Colon (tissue), 2 donors: ENCODE data around the gene TNFAIP6.

Source experiments
- FAIRE-seq: peaks from 2 replicates; lab custom pipeline; 2012; peaks lifted over from hg19 to GRCh38; lab: Jason Lieb, UNC
- donor health status: control.
- donor health status: control.

TNFAIP6 gene

DNA sequence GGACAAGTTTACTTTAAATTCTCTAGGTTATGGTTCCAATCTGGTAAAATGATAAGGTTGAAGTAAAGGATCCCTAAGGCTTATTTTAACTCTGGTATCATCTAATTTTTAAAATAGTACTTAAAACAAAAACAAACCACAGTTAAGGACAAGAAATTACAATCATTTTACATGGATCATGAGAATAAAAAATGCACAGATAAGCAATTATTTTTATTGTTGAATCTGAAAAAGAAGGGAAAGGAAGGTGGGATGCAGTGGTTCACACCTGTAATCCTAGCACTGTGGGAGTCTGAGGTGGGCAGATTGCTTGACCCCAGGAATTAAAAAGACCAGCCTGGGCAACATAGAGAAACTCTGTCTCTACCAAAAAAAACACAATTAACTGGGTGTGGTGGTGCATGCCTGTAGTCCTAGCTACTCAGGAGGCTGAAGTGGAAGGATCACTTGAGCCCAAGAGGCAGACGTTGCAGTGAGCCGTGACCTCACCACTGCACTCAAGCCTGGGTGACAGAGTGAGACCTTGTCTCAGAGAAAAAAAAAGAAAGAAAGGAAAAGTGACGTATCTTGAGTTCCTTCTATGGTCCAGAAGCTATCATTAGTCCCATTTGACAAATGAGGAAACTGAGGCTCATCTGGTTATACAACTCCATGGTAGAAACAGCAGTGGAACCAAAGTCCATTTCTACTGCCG is 2.5 kb downstream of the TNFAIP6 start:
- no peak for FAIRE-seq

DNA sequence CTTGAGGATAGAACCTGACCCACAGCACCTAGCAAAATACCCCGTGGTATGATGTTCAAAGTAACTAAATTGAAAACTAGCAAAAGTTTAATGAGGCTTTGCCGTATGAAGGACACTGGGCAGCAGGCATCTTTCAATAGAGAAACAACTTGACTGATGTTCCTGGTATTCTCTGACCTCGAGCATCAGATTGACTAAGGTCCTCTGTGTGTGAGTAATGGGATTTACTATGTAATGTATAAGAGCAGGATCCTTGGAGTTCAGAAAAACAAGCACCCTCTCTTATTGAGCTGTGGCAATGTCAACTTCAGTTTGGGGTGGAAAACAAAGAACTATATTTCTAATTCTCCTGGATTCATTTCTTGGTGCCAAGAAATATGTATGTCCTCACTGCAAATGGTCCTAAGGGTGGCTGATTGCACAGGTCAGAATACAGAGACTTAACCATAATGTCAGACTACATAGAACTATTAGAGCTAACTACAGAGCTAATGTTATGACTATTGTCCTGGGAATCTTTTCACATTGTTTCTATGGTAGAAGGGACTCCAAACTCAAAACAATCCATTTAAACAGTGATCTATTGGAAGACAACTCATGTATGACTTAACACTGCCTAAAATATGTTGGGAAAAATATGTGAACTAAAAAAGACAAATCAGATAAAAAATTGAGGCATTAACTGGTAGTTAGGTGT is 4.4 kb downstream of the TNFAIP6 start:
- no peak for FAIRE-seq

DNA sequence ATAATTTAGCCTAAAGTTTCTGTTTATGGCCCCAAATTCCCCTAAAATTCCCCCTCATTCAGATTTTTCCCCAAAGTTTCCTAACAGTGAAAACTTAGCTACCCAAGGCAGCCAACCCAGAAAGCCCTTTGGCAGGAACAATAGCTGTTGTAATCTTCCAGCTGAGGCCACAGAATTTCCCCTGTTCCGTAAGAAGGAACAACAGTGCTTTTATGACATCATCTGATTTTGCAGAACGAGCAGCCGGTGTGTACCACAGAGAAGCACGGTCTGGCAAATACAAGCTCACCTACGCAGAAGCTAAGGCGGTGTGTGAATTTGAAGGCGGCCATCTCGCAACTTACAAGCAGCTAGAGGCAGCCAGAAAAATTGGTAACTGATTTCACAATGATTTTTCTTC is 6.3 kb downstream of the TNFAIP6 start:
- FAIRE-seq: no peak

GRCh38 chr2:151367571-151367970 is 10.2 kb downstream of the TNFAIP6 start:
- no peak for FAIRE-seq

DNA sequence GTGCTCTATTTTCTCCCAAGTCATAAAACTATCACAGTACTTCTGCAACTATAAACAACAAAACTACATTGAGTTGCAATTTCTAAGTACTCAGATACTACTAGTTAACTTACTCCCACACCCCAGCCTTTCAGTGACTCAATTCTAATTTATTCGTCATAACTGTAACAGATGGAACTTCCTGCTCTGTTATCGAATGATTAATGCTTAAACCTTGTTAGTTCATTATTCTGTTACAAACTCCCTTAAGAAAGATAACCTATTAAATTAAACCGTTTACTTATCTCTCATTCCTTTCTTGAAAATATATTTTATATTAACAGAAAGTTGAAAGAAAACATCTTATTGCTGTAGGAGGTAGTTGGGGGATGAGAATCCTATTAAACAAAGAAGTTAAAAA is 17.0 kb downstream of the TNFAIP6 start:
- FAIRE-seq: no peak

DNA sequence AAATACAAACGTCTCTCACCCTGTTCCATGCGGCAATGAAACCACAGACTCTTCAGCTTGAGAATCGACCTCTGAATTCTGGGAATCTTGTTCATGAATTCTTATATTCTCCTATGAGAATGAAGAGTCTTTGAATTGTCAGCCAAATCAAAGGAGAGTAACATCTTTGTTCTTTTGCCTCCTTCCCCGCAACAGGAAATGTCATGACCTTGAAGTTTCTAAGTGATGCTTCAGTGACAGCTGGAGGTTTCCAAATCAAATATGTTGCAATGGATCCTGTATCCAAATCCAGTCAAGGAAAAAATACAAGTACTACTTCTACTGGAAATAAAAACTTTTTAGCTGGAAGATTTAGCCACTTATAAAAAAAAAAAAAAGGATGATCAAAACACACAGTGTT is 21.8 kb downstream of the TNFAIP6 start:
- FAIRE-seq: no peak

GRCh38 chr2:151380580-151381235 is 23.3 kb downstream of the TNFAIP6 start:
- no peak for FAIRE-seq

DNA sequence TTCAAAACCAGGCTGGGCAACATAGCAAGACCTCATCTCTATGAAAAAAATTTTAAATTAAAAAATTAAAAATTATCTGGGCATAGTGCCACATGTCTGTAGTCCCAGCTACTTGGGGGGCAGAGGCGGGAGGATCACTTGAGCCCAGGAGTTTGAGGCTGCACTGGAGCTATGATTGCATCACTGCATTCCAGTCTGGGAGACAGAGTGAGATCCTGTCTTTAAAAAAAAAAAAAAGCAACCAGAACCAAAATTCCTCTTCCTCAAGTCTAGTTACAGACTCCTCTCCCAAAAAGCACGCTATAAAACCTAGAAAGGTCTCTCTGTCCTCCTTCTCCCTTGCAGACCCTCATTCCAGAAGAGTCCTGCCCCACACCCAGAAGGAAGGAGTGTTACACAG is 23.9 kb downstream of the TNFAIP6 start:
- FAIRE-seq: no peak

DNA sequence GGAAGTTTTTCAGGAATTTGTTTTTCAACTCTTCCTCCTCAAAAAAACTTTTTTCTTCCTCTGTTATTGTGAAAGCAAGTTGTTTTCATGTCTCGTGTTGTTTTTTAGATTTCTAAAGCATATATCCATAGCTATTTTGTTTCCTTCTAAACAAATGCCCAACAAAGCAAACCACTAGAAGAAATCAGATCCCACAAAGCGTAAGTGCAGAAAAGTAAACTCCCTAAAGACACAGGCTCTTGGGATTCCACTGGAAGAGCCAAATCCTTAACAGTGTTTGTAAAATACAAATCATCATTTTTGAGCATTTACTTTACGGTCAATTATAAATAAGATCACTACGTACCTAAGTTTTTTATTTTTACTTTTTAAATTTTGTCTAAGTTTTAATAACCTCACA is 30.6 kb downstream of the TNFAIP6 start:
- FAIRE-seq: no peak

DNA sequence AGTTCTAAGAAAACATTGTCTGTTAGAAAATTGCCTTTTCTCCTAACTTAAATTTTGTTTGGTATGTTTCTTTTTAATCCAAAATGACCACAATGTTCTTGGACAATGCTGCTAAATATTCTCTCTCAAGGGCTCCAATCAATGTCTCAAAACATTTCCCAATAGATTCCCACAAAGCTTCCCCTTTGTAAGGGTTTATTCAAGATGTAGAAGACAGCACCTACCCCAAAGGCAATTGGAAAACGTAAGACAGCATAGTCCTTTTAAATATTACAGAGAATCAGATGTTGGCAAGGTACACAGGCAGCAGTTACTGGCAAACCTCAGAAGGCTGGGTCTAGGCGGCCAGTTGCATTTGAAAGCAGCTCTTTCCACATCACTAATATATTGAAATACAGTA is 34.0 kb downstream of the TNFAIP6 start:
- no peak for FAIRE-seq

DNA sequence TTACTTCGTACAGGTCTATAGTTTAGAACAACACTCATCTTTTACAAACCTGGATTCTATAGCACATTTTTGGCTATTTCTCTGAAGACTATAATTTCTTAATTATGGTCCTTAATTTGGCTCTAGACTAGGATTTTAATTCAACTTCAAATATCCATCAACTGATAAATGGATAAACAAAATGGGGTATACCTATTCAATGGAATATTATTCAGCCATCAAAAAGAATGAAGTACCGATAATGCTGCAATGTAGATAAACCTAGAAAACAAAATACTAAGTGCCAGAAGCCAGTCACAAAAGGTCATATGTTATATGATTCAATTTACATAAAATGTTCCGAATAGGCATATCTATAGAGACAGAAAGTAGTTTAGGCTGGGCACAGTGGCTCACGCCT is 37.1 kb downstream of the TNFAIP6 start:
- FAIRE-seq: no peak

DNA sequence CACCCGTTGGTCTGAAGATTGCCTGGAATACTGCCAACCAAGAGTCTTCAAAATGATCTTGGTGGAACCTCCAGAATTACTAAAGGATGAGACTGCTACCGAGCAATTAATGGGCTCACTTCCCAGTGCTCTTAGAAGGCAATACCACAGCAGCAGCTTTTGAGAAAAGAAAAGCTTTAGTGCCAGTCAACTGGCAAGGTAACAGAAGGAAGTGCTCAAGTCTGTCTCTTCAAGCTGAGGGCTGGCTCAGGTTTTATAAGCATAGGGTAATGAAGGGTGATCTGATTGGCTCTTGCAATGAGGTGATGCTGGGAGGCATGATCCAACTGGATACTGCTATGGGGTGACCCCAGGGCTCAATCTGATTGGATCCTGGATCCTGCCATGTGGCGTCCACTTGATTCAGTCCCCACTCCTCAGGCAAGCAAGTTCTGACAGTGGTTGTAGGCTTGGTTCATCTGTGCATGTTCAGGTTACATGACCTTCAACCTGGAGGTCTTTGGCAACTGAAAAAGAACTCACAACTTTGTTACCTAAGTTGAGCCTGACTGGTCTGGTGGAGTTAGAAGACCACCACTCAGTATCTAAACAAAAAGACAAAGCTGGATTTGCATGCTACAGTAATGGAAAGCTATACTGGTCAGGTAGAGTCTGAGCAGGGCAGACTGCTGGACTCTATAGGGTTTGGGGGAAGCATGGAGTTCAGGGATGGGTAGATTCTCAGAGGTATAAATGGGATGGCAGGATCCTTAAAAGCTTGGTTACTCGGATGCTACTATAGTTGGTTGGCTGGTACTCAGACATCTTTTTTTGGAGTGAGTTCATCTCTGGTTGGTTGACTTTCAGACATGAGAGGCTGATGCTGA is 38.4 kb downstream of the TNFAIP6 start:
- no peak for FAIRE-seq

DNA sequence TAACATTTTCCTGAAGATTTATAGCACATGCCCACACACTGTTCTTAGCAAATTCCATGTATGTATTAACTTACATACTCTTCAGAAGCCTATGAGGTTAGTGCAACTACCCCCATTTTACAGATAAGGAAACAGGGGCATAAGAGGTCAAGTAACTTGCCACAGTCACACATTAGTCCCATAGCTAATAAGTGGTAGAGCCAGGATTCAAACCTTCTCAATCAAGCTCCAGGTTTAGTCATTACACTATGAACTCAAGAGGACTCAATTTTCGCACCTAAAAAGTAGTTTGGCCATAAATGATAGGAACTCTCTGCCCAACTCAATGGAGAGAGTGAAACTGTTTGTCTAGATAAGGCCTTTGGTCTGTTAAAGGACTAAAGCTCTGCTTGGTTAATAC is 42.6 kb downstream of the TNFAIP6 start:
- FAIRE-seq: no peak

GRCh38 chr2:151401149-151401548 is 43.8 kb downstream of the TNFAIP6 start:
- FAIRE-seq: no peak

DNA sequence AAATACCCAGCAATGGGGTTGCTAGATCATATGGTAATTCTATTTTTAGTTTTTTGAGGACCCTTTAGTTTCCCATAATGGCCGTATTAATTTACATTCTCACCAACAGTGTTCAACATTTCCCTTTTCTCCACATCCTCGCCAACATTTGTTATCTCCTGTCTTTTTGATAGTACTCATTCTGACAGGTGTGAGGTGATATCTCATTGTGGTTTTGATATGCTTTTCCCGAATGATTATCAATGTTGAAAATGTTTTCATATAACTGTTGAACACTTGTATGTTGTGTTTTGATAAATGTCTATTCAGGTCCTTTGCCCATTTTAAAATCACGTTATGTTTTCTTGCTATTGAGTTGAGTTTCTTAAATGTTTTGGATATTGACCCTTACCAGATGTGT is 46.5 kb downstream of the TNFAIP6 start:
- no peak for FAIRE-seq

DNA sequence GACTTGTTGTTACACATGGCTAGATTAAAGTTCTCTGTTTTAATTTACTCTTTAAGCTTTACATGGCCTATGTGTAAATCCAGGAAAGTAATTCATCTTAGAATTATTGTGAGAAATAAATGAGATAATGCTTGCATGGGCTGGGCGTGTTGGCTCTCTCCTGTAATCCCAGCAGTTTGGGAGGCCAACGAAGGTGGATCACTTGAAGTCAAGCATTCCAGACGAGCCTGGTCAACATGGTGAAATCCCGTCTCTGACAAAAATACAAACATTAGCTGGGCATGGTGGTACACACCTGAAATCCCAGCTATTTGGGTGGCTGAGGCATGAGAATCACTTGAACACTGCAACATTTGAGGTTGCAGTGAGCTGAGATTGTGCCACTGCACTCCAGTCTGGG is 48.0 kb downstream of the TNFAIP6 start:
- no peak for FAIRE-seq

DNA sequence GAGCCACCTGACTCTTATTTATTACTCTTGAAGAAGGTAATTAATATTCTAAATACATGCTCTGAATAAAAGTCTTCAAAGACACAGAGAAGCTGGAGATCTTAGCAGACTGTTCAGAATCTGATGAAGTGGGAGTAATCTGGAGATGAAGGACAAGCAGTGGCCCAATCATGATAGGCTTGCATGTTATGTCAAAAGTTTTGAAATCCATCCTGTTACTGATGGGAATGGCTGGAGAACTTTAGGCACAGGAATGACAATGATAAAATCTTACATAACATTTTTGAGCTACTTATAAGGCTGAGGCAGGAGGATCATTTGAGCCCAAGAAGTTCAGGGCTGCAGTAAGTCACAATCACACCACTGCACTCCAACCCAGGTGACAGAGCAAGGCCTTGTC is 49.9 kb downstream of the TNFAIP6 start:
- FAIRE-seq: no peak

GRCh38 chr2:151408788-151409600 is 51.6 kb downstream of the TNFAIP6 start:
- FAIRE-seq: no peak

DNA sequence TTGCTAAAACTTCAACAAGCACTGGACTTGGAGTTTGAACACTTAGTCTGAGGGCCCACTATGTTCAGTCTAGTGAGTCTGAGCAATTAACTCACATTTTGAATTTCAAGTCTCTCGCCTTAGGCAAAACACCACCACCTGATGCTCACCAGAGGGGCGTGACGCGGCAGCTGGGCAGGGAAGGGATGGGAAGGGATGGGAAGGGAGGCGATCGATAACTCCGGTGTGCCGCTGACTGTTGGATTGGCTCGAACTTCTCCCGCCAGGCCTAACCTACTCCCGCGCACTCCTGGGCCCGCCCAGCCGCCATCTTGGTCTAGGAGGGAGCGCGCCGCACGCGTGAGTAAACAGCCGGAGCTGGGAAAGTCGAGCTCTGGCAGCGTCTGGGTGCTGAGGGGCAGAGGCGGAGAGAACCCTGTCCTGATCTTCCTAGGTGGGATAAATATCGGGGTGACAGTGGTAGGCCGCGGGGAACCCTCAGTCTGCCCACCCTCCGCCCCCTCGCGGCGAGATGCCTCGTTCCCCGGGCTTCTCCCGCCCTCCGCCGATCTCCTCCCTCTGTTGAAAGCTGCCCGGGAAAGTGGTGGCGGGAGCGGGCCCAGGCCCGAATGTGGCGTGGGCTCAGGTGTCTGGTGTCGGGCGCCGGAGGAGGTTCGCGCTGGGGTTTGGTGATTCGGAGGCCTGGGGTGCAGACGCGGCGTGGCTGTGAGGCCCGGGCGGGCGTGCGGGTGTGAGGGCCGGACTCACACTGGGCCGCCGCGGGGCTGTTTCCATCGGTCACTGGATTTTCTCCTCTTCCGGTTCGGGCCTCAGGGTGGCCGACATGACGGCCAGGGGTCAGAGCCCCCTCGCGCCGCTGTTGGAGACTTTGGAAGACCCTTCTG is 52.5 kb downstream of the TNFAIP6 start, which contains the start of gene RIF1:
RIF1 (plus strand) TSS at position 302 of the 884 bp plus-strand sequence; CDS start at position 824, 522 bp downstream.
- no peak for FAIRE-seq

DNA sequence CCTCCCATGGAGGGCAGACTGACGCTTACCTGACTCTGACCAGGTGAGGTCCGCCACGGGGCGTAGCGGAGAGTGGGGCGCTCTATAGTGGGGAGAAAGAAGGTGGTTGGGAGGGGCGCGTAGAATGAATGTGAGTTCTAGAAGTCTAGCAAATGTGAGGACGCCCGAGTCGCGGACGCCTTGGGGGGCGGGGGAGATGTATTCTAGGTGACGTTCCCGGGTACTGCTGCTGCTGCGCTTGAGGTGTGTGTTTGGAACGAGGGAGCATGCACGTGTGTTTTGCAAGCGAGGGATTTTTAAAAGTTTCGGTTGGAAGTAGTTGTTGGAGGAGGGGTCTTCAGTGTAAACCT is 53.1 kb downstream of the TNFAIP6 start:
- FAIRE-seq: no peak

GRCh38 chr2:151417650-151418049 is 60.3 kb downstream of the TNFAIP6 start:
- no peak for FAIRE-seq
